OCI-LY7 (cell line): ENCODE measurements around the gene SERPINA6. TPM values are rescaled to one million over a fixed set of nuclear protein-coding genes. Genes with fewer than 3 reads are reported as not detected.

ENCODE experiments used
- BruUV-seq: library from RNA; stranded (reverse); fragments of 400-500 nt; replicated peaks from 2 replicates; lab custom pipeline; 2021; lab: Mats Ljungman, UMichigan
- CTCF ChIA-PET: fragments of 300-600 bp; sonication (Branson Sonifier 250); formaldehyde crosslinking; loops from one replicate; lab custom pipeline; 2022; ENCODE audit warnings: antibody characterized with exemption; ENCODE audit not compliant: unreplicated experiment; lab: Charles Lee
- POLR2A ChIA-PET: fragments of 300-600 bp; sonication (Branson Sonifier 250); formaldehyde crosslinking; loops from one replicate; lab custom pipeline; 2022; ENCODE audit warnings: antibody characterized with exemption; lab: Charles Lee
- DNase-seq: peaks from one replicate; pipeline ENCODE4 v3.0.0-alpha.2; 2015; ENCODE audit warnings: low spot score
- H2AFZ ChIP-seq: fragments of 200-600 bp; sonication (generic), shearing (Covaris generic); 2 replicates; pipeline ENCODE4 v1.6.1; 2014; ENCODE audit warnings: mild to moderate bottlenecking, antibody characterized with exemption, low read length, moderate library complexity
- H3K27ac ChIP-seq: fragments of 200-600 bp; sonication (generic); 2 replicates; pipeline ENCODE4 v1.5.1; 2014; ENCODE audit warnings: mixed run types, low read depth, mild to moderate bottlenecking, moderate library complexity, low read length, inconsistent platforms; ENCODE audit not compliant: poor library complexity, severe bottlenecking
- H3K36me3 ChIP-seq: fragments of 200-600 bp; sonication (generic); 2 replicates; pipeline ENCODE4 v1.6.1; 2014; ENCODE audit warnings: mild to moderate bottlenecking, antibody characterized with exemption, low read length, moderate library complexity, mixed read lengths; ENCODE audit not compliant: insufficient read depth
- H3K4me1 ChIP-seq: fragments of 200-600 bp; sonication (generic); 2 replicates; pipeline ENCODE4 v1.5.1; 2014; ENCODE audit warnings: mild to moderate bottlenecking, low read length; ENCODE audit not compliant: insufficient read depth, poor library complexity, severe bottlenecking
- H3K4me2 ChIP-seq: fragments of 200-600 bp; sonication (generic); 2 replicates; pipeline ENCODE4 v1.6.1; 2014; ENCODE audit warnings: mild to moderate bottlenecking, low read length
- H3K4me3 ChIP-seq: fragments of 200-600 bp; sonication (generic); 2 replicates; pipeline ENCODE4 v1.5.1; 2014; ENCODE audit warnings: mild to moderate bottlenecking, low read depth, low read length; ENCODE audit not compliant: poor library complexity, severe bottlenecking
- H3K79me2 ChIP-seq: fragments of 200-600 bp; sonication (generic); 2 replicates; pipeline ENCODE4 v1.6.1; 2016; ENCODE audit warnings: low read depth, mild to moderate bottlenecking, low read length, moderate library complexity, mixed read lengths; ENCODE audit not compliant: insufficient read depth
- H3K9me2 ChIP-seq: fragments of 200-600 bp; sonication (generic); 2 replicates; pipeline ENCODE4 v1.6.1; 2016; ENCODE audit warnings: mild to moderate bottlenecking, low read length, mixed read lengths; ENCODE audit not compliant: insufficient read depth
- H3K9me3 ChIP-seq: fragments of 200-600 bp; sonication (generic); 2 replicates; pipeline ENCODE4 v1.6.1; 2014; ENCODE audit warnings: mild to moderate bottlenecking, mixed run types, low read length, mixed read lengths
- H4K20me1 ChIP-seq: fragments of 200-600 bp; sonication (generic); 2 replicates; pipeline ENCODE4 v1.6.1; 2014; ENCODE audit warnings: mild to moderate bottlenecking, antibody characterized with exemption, low read length, moderate library complexity, mixed read lengths; ENCODE audit not compliant: insufficient read depth
- EZH2phosphoT487 ChIP-seq: fragments of 200-600 bp; sonication (generic); IDR thresholded peaks from 2 replicates; pipeline ENCODE4 v1.6.1; 2018; ENCODE audit warnings: low read depth, borderline replicate concordance, mild to moderate bottlenecking, mixed run types, antibody characterized with exemption, low read length, moderate library complexity, mixed read lengths
- intact Hi-C: fragments of 100-400 bp; cut with micrococcal nuclease; formaldehyde crosslinking; loops from one replicate; pipeline ENCODE4 v1.10.0; 2022; ENCODE audit not compliant: unreplicated experiment
- total RNA-seq, 2 experiments: library from RNA; depleted of rRNA in 1 of 2; stranded (reverse); fragments of >200 nt in 1 of 2; shearing (Covaris generic) in 1 of 2; gene quantifications; 2 replicates each; pipeline ENCODE4 v1.2.3, GENCODE V29; 2014 to 2022
- TF ChIP-seq, protein P1 (sequence below): fragments of 200-600 bp; sonication (generic); conservative IDR thresholded peaks from 2 replicates; pipeline ENCODE4 v1.5.1; 2014; ENCODE audit warnings: mild to moderate bottlenecking, antibody characterized with exemption, low read length, moderate library complexity, mixed read lengths

The SERPINA6 gene
- total RNA-seq, 2 experiments from 2014 or later, result not detected

DNA sequence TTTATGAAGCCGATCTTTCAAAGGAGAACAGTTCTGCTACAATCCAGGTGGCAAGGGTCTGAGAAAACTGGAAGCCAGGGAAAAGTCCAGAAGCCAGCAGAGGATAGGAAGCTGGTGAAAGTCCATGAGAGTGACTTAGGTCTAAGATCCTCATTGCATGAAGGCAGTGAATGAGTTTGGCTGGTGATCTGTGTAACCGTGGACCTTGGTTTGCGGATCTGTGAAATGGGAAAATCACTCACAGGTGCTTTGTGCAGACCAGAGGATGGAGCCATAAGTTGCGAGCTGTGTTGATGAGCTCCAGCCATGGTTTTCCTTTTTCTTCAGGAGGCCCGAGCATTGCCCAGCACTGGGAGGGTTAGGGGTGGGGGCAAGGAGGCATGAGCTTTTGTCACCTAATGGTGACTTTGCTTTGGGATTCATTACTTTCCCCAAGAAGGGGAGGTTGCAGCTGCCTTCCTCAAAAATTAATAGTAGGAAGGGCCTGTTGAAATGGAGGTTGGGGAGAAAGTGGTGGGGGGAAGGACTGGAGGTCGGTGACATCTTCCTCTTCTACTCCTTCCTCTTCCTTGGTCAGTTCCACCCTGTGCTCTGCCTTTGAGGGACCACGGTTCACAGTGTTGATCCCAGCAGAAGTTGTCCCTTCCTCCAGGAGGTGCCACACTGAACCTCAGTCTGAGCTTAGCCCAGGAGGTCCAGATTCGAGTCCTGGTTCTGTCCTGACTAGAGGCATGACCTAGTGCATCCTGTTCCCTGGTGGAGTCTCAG lies 20.3 kb upstream of the SERPINA6 start:
- Histone ChIP-seq H3K4me3 (no peak overlapping the region), H3K79me2 (no peaks in the 10 kb centered on the region), H2AFZ (no peak overlapping the region), H3K27ac (no peak overlapping the region), H4K20me1 (no peaks in the 10 kb centered on the region), H3K4me1 (no peaks in the 10 kb centered on the region), H3K4me2 (no peak overlapping the region), H3K9me3 (no peaks in the 10 kb centered on the region), H3K36me3 (no peaks in the 10 kb centered on the region), H3K9me2 (no peaks in the 10 kb centered on the region)
- DNase-seq, result no peak
- POLR2A ChIA-PET, result no interaction called here
- BruUV-seq, result no TSS peak
- CTCF ChIA-PET, result no interaction called here
- intact Hi-C loops, result no loop called here
- TF ChIP-seq EZH2phosphoT487, result no peak
- TF ChIP-seq, protein P1, sequence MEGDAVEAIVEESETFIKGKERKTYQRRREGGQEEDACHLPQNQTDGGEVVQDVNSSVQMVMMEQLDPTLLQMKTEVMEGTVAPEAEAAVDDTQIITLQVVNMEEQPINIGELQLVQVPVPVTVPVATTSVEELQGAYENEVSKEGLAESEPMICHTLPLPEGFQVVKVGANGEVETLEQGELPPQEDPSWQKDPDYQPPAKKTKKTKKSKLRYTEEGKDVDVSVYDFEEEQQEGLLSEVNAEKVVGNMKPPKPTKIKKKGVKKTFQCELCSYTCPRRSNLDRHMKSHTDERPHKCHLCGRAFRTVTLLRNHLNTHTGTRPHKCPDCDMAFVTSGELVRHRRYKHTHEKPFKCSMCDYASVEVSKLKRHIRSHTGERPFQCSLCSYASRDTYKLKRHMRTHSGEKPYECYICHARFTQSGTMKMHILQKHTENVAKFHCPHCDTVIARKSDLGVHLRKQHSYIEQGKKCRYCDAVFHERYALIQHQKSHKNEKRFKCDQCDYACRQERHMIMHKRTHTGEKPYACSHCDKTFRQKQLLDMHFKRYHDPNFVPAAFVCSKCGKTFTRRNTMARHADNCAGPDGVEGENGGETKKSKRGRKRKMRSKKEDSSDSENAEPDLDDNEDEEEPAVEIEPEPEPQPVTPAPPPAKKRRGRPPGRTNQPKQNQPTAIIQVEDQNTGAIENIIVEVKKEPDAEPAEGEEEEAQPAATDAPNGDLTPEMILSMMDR, result no peak

DNA sequence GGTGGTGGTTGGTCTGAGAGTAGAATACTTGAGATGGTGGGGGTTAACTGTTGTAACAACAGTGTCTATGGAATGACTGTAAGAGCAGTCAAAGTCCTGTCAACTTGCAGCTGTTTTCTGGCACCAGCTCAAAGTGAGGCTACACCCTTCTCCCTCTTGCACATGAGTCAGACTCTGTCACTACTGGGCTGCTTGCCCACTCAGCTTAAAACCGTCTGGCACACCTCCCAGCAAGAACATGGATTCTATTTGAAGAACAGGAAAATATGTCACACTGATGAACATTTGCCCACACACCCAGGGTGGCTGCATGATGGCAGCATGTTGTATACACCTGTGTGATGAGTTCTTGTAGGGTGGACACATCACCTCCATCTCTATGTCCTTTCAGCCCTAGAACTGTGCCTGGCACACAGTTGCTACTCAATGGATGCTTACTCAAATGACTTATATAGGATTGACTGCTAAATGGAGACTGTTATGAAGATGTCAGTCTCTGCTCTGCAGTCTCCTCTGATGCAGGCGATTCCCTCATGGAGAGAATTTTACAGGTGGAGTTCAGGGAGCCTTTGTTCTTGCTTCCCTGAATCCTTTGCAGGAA lies 19.3 kb upstream of the SERPINA6 start:
- no peak overlapping the region for H2AFZ ChIP-seq
- no peak for DNase-seq
- H4K20me1 ChIP-seq, result no peaks in the 10 kb centered on the region
- H3K79me2 ChIP-seq, result no peaks in the 10 kb centered on the region
- no peaks in the 10 kb centered on the region for H3K9me3 ChIP-seq
- intact Hi-C loops, result no loop called here
- no peaks in the 10 kb centered on the region for H3K4me1 ChIP-seq
- no peaks in the 10 kb centered on the region for H3K9me2 ChIP-seq
- no peak overlapping the region for H3K4me2 ChIP-seq
- ChIA-PET POLR2A (no interaction called here), CTCF (no interaction called here)
- H3K27ac ChIP-seq, result no peak overlapping the region
- H3K4me3 ChIP-seq, result no peak overlapping the region
- no peaks in the 10 kb centered on the region for H3K36me3 ChIP-seq
- no peak for TF ChIP-seq EZH2phosphoT487
- TF ChIP-seq, protein P1, result no peak
- BruUV-seq, result no TSS peak
